ES-I3 (cell line): ENCODE data around the gene TPK1.

Experiments
- H3K36me3 ChIP-seq: 2 replicates; pipeline ENCODE4 v1.6.1; 2013; ENCODE audit warnings: mild to moderate bottlenecking, low read length, control low read depth, moderate library complexity; ENCODE audit not compliant: insufficient read depth
- H3K4me1 ChIP-seq: 2 replicates; pipeline ENCODE4 v1.6.1; 2013; ENCODE audit warnings: mild to moderate bottlenecking, control low read depth, low read length; ENCODE audit not compliant: insufficient read depth
- H3K9ac ChIP-seq: 2 replicates; pipeline ENCODE4 v1.6.1; 2013; ENCODE audit warnings: low read depth, mild to moderate bottlenecking, low read length, moderate library complexity
- H3K9me3 ChIP-seq: 2 replicates; pipeline ENCODE4 v1.6.1; 2013; ENCODE audit warnings: mild to moderate bottlenecking, low read length, moderate library complexity; ENCODE audit not compliant: control insufficient read depth, insufficient read depth

Gene TPK1

DNA sequence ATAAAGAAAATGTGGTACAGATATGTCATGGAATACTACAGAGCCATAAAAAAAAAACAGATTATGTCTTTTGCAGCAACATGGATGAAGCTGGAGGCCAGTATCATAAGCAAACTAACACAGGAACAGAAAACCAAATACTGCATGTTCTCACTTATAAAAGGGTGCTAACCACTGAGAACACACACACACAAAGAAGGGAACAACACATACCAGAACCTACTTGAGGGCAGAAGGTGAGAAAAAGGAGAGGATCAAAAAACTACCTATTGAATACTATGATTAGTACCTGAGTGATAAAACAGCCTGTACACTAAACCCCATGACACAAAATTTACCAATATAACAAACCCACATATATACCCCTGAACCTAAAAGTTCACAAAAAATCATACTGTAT lies 144.6 kb downstream of the TPK1 start:
- no peaks in the 10 kb centered on the region for H3K4me1 ChIP-seq
- no peak overlapping the region for H3K9ac ChIP-seq
- H3K9me3 ChIP-seq = no peaks in the 10 kb centered on the region
- H3K36me3 ChIP-seq = no peaks in the 10 kb centered on the region

- Histone ChIP-seq H3K9ac (no peak overlapping the region), H3K4me1 (no peaks in the 10 kb centered on the region), H3K9me3 (no peaks in the 10 kb centered on the region), H3K36me3 (no peaks in the 10 kb centered on the region)
Measured at GRCh38 chr7:144682581-144683280, 153.1 kb downstream of the TPK1 start.

- no peaks in the 10 kb centered on the region for H3K36me3 ChIP-seq
- peaks cover 4% of the 10 kb centered on the region for H3K4me1 ChIP-seq
- no peaks in the 10 kb centered on the region for H3K9me3 ChIP-seq
- no peak overlapping the region for H3K9ac ChIP-seq
Measured at GRCh38 chr7:144676492-144676891, 159.4 kb downstream of the TPK1 start.

DNA sequence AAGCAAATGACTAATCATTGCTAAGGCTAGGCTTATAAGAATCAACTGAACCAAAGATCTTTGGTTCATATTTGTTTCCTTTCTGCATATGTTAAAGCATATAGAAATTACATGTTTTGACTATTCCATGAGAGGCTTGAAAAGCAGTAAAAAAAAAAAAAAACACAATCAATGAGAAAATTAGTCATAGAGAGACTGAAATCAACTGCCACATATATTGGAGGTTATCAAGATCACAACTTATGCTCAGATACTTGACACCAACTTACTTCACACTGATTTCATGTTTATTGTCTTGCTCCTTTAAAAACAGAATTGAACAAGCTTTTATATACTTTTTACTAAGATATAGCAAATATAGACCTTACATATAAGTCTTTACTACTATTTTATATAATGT lies 161.3 kb downstream of the TPK1 start:
- H3K9me3 ChIP-seq = no peaks in the 10 kb centered on the region
- no peak overlapping the region for H3K9ac ChIP-seq
- peaks cover 14% of the 10 kb centered on the region for H3K4me1 ChIP-seq
- no peaks in the 10 kb centered on the region for H3K36me3 ChIP-seq

- Histone ChIP-seq H3K4me1 (peaks cover 21% of the 10 kb centered on the region), H3K9ac (no peak overlapping the region), H3K36me3 (no peaks in the 10 kb centered on the region), H3K9me3 (no peaks in the 10 kb centered on the region)
Measured at GRCh38 chr7:144672869-144673268, 163.0 kb downstream of the TPK1 start.

DNA sequence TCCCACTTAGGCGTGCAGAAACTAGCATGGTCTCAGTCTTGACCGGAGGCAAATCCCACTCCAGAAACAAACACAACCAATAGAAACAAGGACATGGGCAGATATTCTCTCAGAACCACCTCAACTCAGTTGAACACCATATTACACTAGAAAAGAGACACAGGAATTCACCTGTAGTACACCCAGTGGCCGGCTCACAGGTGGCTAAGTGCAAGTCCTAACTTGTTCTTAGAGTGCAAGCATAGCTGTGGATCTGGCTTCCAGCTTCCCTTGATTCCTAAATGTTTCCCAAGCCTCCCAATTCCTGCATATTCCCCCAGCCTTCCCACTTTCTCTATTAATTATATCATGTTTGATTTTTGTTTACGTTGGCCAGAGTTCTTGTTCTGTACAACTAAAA lies 164.4 kb downstream of the TPK1 start:
- Histone ChIP-seq H3K4me1 (peaks cover 21% of the 10 kb centered on the region), H3K9me3 (no peaks in the 10 kb centered on the region), H3K9ac (no peak overlapping the region), H3K36me3 (no peaks in the 10 kb centered on the region)

DNA sequence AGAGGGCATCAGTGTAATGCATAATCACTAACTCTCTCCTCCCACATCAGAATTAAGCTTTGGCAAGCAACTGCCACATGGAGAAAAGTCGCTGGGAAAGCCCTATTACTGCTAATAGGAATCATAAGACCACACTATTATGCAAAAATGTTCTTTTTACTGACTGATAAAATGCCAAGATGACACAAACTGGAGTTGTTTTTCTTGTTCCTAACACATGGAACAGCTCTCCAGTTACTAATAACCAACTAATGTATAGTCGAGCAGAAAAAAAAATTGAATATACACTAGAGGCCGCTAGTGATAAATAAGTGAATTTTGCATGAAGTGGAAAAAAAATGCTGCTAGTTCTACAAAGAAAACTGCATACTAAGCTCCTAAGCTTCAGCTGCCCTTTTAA lies 165.6 kb downstream of the TPK1 start:
- Histone ChIP-seq H3K9me3 (no peaks in the 10 kb centered on the region), H3K4me1 (peaks cover 21% of the 10 kb centered on the region), H3K9ac (no peak overlapping the region), H3K36me3 (no peaks in the 10 kb centered on the region)

GRCh38 chr7:144668503-144668902 lies 167.3 kb downstream of the TPK1 start:
- no peaks in the 10 kb centered on the region for H3K9me3 ChIP-seq
- H3K4me1 ChIP-seq = peaks cover 21% of the 10 kb centered on the region
- H3K9ac ChIP-seq = no peak overlapping the region
- H3K36me3 ChIP-seq = no peaks in the 10 kb centered on the region

DNA sequence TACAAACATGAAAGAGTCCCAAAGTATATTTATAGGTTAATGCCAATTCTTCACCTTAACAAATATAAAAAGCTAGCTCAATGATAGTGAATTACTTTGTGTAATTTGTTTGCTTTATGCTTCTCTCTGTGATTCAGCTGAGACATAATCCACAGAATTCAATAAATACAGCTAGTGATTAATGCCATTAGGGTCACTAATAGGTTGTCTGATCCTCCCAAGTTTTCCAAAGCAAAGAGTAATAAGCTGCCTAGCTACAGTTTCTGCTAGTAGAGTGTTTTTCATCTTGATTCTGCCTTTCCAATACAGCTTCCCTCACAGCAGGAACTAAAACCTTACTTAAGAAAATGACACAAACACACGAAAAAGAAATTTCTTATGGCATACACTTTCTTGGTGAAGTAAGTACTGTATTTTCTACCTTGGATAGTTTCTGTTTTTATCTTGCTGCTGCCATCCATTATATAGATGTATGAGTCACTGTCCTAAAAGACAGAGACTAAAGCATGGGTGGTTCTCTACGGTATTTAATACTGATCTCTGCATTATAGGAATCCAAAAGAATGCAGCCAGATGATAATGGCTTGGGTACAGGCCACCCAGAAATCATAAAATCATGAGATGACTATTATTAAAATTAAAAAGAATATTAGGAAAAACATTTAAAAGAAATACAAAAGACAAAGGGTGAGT lies 170.0 kb downstream of the TPK1 start:
- Histone ChIP-seq H3K36me3 (no peaks in the 10 kb centered on the region), H3K9ac (no peak overlapping the region), H3K4me1 (peaks cover 12% of the 10 kb centered on the region; the same call in 1 of the 2 replicates), H3K9me3 (no peaks in the 10 kb centered on the region)

DNA sequence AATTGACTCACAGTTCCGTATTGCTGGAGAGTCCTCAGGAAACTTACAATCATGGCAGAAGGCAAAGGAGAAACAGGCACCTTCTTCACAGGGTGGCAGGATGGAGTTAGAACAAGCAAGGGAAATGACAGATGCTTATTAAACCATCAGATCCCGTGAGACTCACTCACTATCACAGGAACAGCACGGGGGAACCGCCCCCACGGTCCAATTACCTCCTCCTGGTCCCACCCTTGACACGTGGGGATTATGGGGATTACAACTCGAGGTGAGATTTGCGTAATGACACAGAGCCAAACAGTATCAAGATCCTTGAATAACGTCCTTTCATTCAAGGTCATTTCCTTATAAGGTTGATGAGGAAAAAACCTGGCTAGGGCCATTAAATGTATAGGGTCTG lies 176.6 kb downstream of the TPK1 start:
- no peaks in the 10 kb centered on the region for H3K36me3 ChIP-seq
- no peak overlapping the region for H3K9ac ChIP-seq
- H3K4me1 ChIP-seq = no peaks in the 10 kb centered on the region
- no peaks in the 10 kb centered on the region for H3K9me3 ChIP-seq

GRCh38 chr7:144656965-144657517 lies 178.8 kb downstream of the TPK1 start:
- H3K4me1 ChIP-seq = no peaks in the 10 kb centered on the region
- H3K9me3 ChIP-seq = no peaks in the 10 kb centered on the region
- H3K36me3 ChIP-seq = no peaks in the 10 kb centered on the region
- H3K9ac ChIP-seq = no peak overlapping the region

- peaks cover 7% of the 10 kb centered on the region for H3K9me3 ChIP-seq
- no peaks in the 10 kb centered on the region for H3K36me3 ChIP-seq
- no peaks in the 10 kb centered on the region for H3K4me1 ChIP-seq
- H3K9ac ChIP-seq = no peak overlapping the region
Measured at GRCh38 chr7:144653449-144653848, 182.4 kb downstream of the TPK1 start.

GRCh38 chr7:144650439-144650838 lies 185.4 kb downstream of the TPK1 start:
- Histone ChIP-seq H3K9me3 (peaks cover 7% of the 10 kb centered on the region), H3K4me1 (no peaks in the 10 kb centered on the region), H3K9ac (no peak overlapping the region), H3K36me3 (no peaks in the 10 kb centered on the region)

DNA sequence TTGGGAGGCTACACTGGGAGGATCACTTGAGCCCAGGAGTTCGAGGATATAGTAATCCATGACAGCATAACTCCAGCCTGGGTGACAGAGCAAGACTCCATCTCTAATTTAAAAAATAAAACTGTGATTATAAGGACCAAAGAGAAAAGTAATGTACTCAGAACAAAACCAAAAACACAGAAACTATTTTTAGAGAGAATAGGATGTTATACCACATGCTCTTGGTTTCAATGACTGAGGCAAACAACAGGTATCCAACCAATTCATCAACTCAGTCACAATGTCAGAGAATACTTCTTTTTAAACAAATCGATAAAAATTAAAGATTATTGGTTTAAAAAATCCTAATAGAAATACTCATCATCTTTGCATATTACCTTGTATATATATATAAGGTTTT lies 186.7 kb downstream of the TPK1 start:
- H3K4me1 ChIP-seq = no peaks in the 10 kb centered on the region
- no peak overlapping the region for H3K9ac ChIP-seq
- H3K36me3 ChIP-seq = no peaks in the 10 kb centered on the region
- peaks cover 7% of the 10 kb centered on the region for H3K9me3 ChIP-seq
